Neutrophil (primary cell): ENCODE data around the gene PRLR.

Source experiments
- H3K27ac ChIP-seq: fragments of 200-600 bp; sonication (generic); 2 replicates; pipeline ENCODE4 v1.5.1; 2016; ENCODE audit warnings: mild to moderate bottlenecking, moderate library complexity
- H3K27me3 ChIP-seq: fragments of 200-600 bp; sonication (generic); 2 replicates; pipeline ENCODE4 v1.6.0; 2016; ENCODE audit warnings: mild to moderate bottlenecking
- H3K36me3 ChIP-seq: fragments of 200-600 bp; sonication (generic); 2 replicates; pipeline ENCODE4 v1.5.1; 2017
- H3K4me1 ChIP-seq, 2 experiments: fragments of 200-600 bp in 1 of 2; sonication (generic) in 1 of 2; 1 replicate in 1 of 2; 2 replicates in 1 of 2; pipeline versions ENCODE4 v1.5.1 to v1.6.1; 2013 to 2016; ENCODE audit warnings: low read depth in 1 of 2, low read length in 1 of 2, mild to moderate bottlenecking in 1 of 2, moderate library complexity in 1 of 2; ENCODE audit not compliant: control insufficient read depth in 1 of 2, insufficient read depth in 1 of 2
- H3K4me3 ChIP-seq, 2 experiments: fragments of 200-600 bp in 1 of 2; sonication (generic) in 1 of 2; 1 replicate in 1 of 2; 2 replicates in 1 of 2; pipeline ENCODE4 v1.5.1; 2013 to 2016; ENCODE audit warnings: low read depth in 1 of 2, low read length in 1 of 2, mild to moderate bottlenecking in 1 of 2, moderate library complexity in 1 of 2
- H3K9me3 ChIP-seq: fragments of 200-600 bp; sonication (generic); 2 replicates; pipeline ENCODE4 v1.5.1; 2016
- CTCF ChIP-seq: fragments of 200-600 bp; sonication (generic); IDR thresholded peaks from 2 replicates; pipeline ENCODE4 v1.5.1; 2016; ENCODE audit warnings: antibody characterized with exemption

PRLR gene

GRCh38 chr5:35026941-35027340 lies 203.3 kb downstream of the PRLR start:
- H3K9me3 ChIP-seq: no peaks in the 10 kb centered on the region
- TF ChIP-seq CTCF: no peak
- no peaks in the 10 kb centered on the region for H3K27me3 ChIP-seq
- H3K4me3 ChIP-seq: no peak overlapping the region
- H3K4me1 ChIP-seq: no peaks in the 10 kb centered on the region
- no peak overlapping the region for H3K27ac ChIP-seq
- no peaks in the 10 kb centered on the region for H3K36me3 ChIP-seq

- no peak for TF ChIP-seq CTCF
- Histone ChIP-seq H3K4me3 (no peak overlapping the region), H3K36me3 (no peaks in the 10 kb centered on the region), H3K27ac (no peak overlapping the region), H3K9me3 (no peaks in the 10 kb centered on the region), H3K27me3 (no peaks in the 10 kb centered on the region), H3K4me1 (no peaks in the 10 kb centered on the region)
Observed at GRCh38 chr5:35026280-35026840, 203.9 kb downstream of the PRLR start.

- Histone ChIP-seq H3K27ac (no peak overlapping the region), H3K4me1 (no peaks in the 10 kb centered on the region), H3K4me3 (no peak overlapping the region), H3K27me3 (no peaks in the 10 kb centered on the region), H3K36me3 (no peaks in the 10 kb centered on the region), H3K9me3 (no peaks in the 10 kb centered on the region)
- TF ChIP-seq CTCF: no peak
Observed at GRCh38 chr5:35024911-35025510, 205.3 kb downstream of the PRLR start.

- Histone ChIP-seq H3K4me3 (no peak overlapping the region), H3K27me3 (no peaks in the 10 kb centered on the region), H3K36me3 (no peaks in the 10 kb centered on the region), H3K9me3 (no peaks in the 10 kb centered on the region), H3K27ac (no peak overlapping the region), H3K4me1 (no peaks in the 10 kb centered on the region)
- TF ChIP-seq CTCF: no peak
Observed at GRCh38 chr5:35023391-35024178, 206.7 kb downstream of the PRLR start.

- Histone ChIP-seq H3K36me3 (no peaks in the 10 kb centered on the region), H3K4me1 (no peaks in the 10 kb centered on the region), H3K9me3 (no peaks in the 10 kb centered on the region), H3K27me3 (no peaks in the 10 kb centered on the region), H3K27ac (no peak overlapping the region), H3K4me3 (no peak overlapping the region)
- TF ChIP-seq CTCF: no peak
Observed at GRCh38 chr5:35016174-35017051, 213.9 kb downstream of the PRLR start.
